A204.1 (cell line): ENCODE data around the gene HSPA4.
"Not testable (repeated sequence)": the region's sequence is repeated elsewhere in the genome, so short reads cannot be mapped to it uniquely, and the experiment has no call there.

Experiments
- FAIRE-seq: peaks from 2 replicates; lab custom pipeline; 2012; peaks lifted over from hg19 to GRCh38; lab: Jason Lieb, UNC

HSPA4 gene

GRCh38 chr5:133124891-133125290 is 73.1 kb downstream of the HSPA4 start:
- FAIRE-seq, result no peak

GRCh38 chr5:133128066-133128465 is 76.3 kb downstream of the HSPA4 start:
- no peak for FAIRE-seq

- FAIRE-seq, result no peak
Observed at GRCh38 chr5:133129289-133129688, 77.5 kb downstream of the HSPA4 start.

GRCh38 chr5:133129950-133130349 is 78.1 kb downstream of the HSPA4 start:
- FAIRE-seq, result no peak

GRCh38 chr5:133130387-133131118 is 78.7 kb downstream of the HSPA4 start:
- no peak for FAIRE-seq

GRCh38 chr5:133132717-133133116 is 80.9 kb downstream of the HSPA4 start:
- FAIRE-seq, result no peak

- FAIRE-seq, result not testable (repeated sequence)
Observed at GRCh38 chr5:133133241-133133640, 81.4 kb downstream of the HSPA4 start.

- FAIRE-seq, result not testable (repeated sequence)
Observed at GRCh38 chr5:133136890-133137289, 85.1 kb downstream of the HSPA4 start.

GRCh38 chr5:133140311-133140710 is 88.5 kb downstream of the HSPA4 start:
- FAIRE-seq, result no peak

- no peak for FAIRE-seq
Observed at GRCh38 chr5:133141746-133142145, 89.9 kb downstream of the HSPA4 start.

GRCh38 chr5:133142782-133143181 is 91.0 kb downstream of the HSPA4 start:
- no peak for FAIRE-seq

- no peak for FAIRE-seq
Observed at GRCh38 chr5:133144245-133144981, 92.6 kb downstream of the HSPA4 start.

GRCh38 chr5:133145436-133146170 is 93.8 kb downstream of the HSPA4 start:
- FAIRE-seq, result no peak

GRCh38 chr5:133147411-133147810 is 95.6 kb downstream of the HSPA4 start:
- FAIRE-seq, result no peak

GRCh38 chr5:133147815-133148567 is 96.2 kb downstream of the HSPA4 start:
- no peak for FAIRE-seq

GRCh38 chr5:133149345-133149744 is 97.5 kb downstream of the HSPA4 start:
- no peak for FAIRE-seq

GRCh38 chr5:133150909-133151544 is 99.2 kb downstream of the HSPA4 start:
- FAIRE-seq, result no peak

GRCh38 chr5:133154274-133155075 is 102.7 kb downstream of the HSPA4 start:
- no peak for FAIRE-seq

- FAIRE-seq, result no peak
Observed at GRCh38 chr5:133155326-133155969, 103.6 kb downstream of the HSPA4 start.
